Calu3 (cell line): ENCODE data around the gene MDFI. TPM values are rescaled to one million over a fixed set of nuclear protein-coding genes. Genes with fewer than 3 reads are reported as not detected.

Source experiments
- BruUV-seq: library from RNA; stranded (reverse); fragments of 400-500 nt; replicated peaks from 2 replicates; lab custom pipeline; 2021; lab: Mats Ljungman, UMichigan
- CTCF ChIA-PET: fragments of 300-600 bp; sonication (Branson Sonifier 250); formaldehyde crosslinking; loops from one replicate; lab custom pipeline; 2022; ENCODE audit warnings: antibody characterized with exemption; lab: Charles Lee
- DNase-seq: peaks from one replicate; pipeline ENCODE4 v3.0.0; 2022
- H3K27ac Mint-ChIP-seq: one replicate; pipeline ENCODE4 v1.8.0; 2022; ENCODE audit warnings: mixed read lengths; ENCODE audit not compliant: unreplicated experiment
- H3K27me3 Mint-ChIP-seq: one replicate; pipeline ENCODE4 v1.8.0; 2022; ENCODE audit warnings: mixed read lengths; ENCODE audit not compliant: unreplicated experiment
- H3K36me3 Mint-ChIP-seq: one replicate; pipeline ENCODE4 v1.8.0; 2022; ENCODE audit warnings: mild to moderate bottlenecking, moderate library complexity, mixed read lengths; ENCODE audit not compliant: insufficient read depth, unreplicated experiment
- H3K4me1 Mint-ChIP-seq: one replicate; pipeline ENCODE4 v1.8.0; 2022; ENCODE audit warnings: mild to moderate bottlenecking, low read depth, mixed read lengths; ENCODE audit not compliant: unreplicated experiment
- H3K4me3 Mint-ChIP-seq: one replicate; pipeline ENCODE4 v1.8.0; 2022; ENCODE audit warnings: mild to moderate bottlenecking, low read depth, moderate library complexity, mixed read lengths; ENCODE audit not compliant: unreplicated experiment
- H3K9me3 Mint-ChIP-seq: one replicate; pipeline ENCODE4 v1.8.0; 2022; ENCODE audit warnings: low read depth, mixed read lengths; ENCODE audit not compliant: unreplicated experiment
- intact Hi-C: fragments of 100-400 bp; cut with micrococcal nuclease; formaldehyde crosslinking; loops from one replicate; pipeline ENCODE4 v1.10.0; 2022; ENCODE audit not compliant: unreplicated experiment
- total RNA-seq: library from RNA; stranded (reverse); gene quantifications from 2 replicates; pipeline ENCODE4 v1.2.3, GENCODE V29; 2022
- TF ChIP-seq, protein P1 (sequence below): fragments of 200-600 bp; IDR thresholded peaks from one replicate; pipeline ENCODE4 v1.8.0; 2022; ENCODE audit warnings: antibody characterized with exemption; ENCODE audit not compliant: unreplicated experiment

MDFI gene
- total RNA-seq, 1 experiment from 2014 or later, result 19.7 TPM

GRCh38 chr6:41642090-41642959 is 4.1 kb downstream of the MDFI start:
- Mint-ChIP-seq H3K36me3 (peaks cover 18% of the 10 kb centered on the region), H3K4me3 (no peak overlapping the region), H3K4me1 (peaks cover 6% of the 10 kb centered on the region), H3K27me3 (no peaks in the 10 kb centered on the region), H3K27ac (no peak overlapping the region), H3K9me3 (no peaks in the 10 kb centered on the region)
- TF ChIP-seq, protein P1, sequence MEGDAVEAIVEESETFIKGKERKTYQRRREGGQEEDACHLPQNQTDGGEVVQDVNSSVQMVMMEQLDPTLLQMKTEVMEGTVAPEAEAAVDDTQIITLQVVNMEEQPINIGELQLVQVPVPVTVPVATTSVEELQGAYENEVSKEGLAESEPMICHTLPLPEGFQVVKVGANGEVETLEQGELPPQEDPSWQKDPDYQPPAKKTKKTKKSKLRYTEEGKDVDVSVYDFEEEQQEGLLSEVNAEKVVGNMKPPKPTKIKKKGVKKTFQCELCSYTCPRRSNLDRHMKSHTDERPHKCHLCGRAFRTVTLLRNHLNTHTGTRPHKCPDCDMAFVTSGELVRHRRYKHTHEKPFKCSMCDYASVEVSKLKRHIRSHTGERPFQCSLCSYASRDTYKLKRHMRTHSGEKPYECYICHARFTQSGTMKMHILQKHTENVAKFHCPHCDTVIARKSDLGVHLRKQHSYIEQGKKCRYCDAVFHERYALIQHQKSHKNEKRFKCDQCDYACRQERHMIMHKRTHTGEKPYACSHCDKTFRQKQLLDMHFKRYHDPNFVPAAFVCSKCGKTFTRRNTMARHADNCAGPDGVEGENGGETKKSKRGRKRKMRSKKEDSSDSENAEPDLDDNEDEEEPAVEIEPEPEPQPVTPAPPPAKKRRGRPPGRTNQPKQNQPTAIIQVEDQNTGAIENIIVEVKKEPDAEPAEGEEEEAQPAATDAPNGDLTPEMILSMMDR, result no peak
- CTCF ChIA-PET, result no interaction called here
- no TSS peak for BruUV-seq
- DNase-seq, result no peak
- intact Hi-C loops, result no loop called here

GRCh38 chr6:41642960-41643898 is 5.0 kb downstream of the MDFI start:
- H3K27ac Mint-ChIP-seq, result no peak overlapping the region
- DNase-seq, result no peak
- H3K4me1 Mint-ChIP-seq, result peaks cover 6% of the 10 kb centered on the region
- no peaks in the 10 kb centered on the region for H3K27me3 Mint-ChIP-seq
- TF ChIP-seq, protein P1, result no peak
- no peak overlapping the region for H3K4me3 Mint-ChIP-seq
- H3K9me3 Mint-ChIP-seq, result no peaks in the 10 kb centered on the region
- H3K36me3 Mint-ChIP-seq, result peaks cover 11% of the 10 kb centered on the region
- CTCF ChIA-PET, result interaction anchor here (0.7 kb wide), 1 partner anchor 460 kb away, joined by 8 read pairs; no protein-coding TSS in a partner anchor
- intact Hi-C loops, result no loop called here
- BruUV-seq, result no TSS peak

- no peaks in the 10 kb centered on the region for H3K9me3 Mint-ChIP-seq
- TF ChIP-seq, protein P1, result no peak
- H3K36me3 Mint-ChIP-seq, result peaks cover 11% of the 10 kb centered on the region
- H3K27ac Mint-ChIP-seq, result no peak overlapping the region
- BruUV-seq, result no TSS peak
- H3K4me1 Mint-ChIP-seq, result peaks cover 6% of the 10 kb centered on the region
- H3K27me3 Mint-ChIP-seq, result no peaks in the 10 kb centered on the region
- no peak overlapping the region for H3K4me3 Mint-ChIP-seq
- intact Hi-C loops, result no loop called here
- CTCF ChIA-PET, result no interaction called here
- DNase-seq, result no peak
Measured at GRCh38 chr6:41643899-41644269, 5.6 kb downstream of the MDFI start.

DNA sequence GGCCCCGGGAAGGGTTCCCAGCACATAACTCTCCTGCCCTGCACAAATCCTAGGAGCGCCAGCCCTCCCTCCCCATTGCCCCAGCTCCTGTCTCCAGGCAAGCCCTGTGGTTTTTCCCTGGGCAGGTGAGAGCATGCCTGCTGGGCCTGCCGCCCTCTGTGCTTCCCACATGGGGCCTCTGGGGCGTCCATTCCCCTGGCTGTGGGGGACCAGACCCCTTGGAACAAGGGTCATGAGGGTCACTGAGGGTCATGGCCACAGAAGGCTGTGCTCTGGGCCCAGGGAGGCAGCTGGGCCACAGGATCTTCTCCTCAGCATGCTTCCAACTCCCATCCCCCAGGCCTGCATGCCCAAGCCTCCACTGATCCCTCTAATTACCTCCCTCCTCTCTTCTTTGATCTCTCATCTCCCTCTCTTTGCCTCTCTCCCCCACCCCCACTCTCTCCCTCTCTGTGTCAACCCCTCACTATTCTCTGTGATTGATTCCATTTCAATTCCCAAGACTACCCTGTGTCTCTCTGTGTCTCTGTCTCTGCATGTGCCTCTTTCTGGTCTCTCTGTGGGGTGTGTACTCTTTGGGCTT is 6.1 kb downstream of the MDFI start:
- CTCF ChIA-PET, result no interaction called here
- no peak for DNase-seq
- intact Hi-C loops, result no loop called here
- TF ChIP-seq, protein P1, result no peak
- Mint-ChIP-seq H3K36me3 (peaks cover 10% of the 10 kb centered on the region), H3K4me3 (no peak overlapping the region), H3K9me3 (no peaks in the 10 kb centered on the region), H3K4me1 (peaks cover 6% of the 10 kb centered on the region), H3K27ac (no peak overlapping the region), H3K27me3 (no peaks in the 10 kb centered on the region)
- BruUV-seq, result no TSS peak
